Osteocyte (in vitro differentiated cells): ENCODE results near the gene SLC39A8. TPM values are rescaled to one million over a fixed set of nuclear protein-coding genes. Genes with fewer than 3 reads are reported as not detected.

ENCODE experiments used
- DNase-seq: peaks from one replicate; pipeline ENCODE4 v3.0.0; 2021; ENCODE audit warnings: mixed read lengths; ENCODE audit not compliant: unreplicated experiment; ENCODE audit errors: extremely low spot score
- H3K27ac Mint-ChIP-seq: one replicate; pipeline ENCODE4 v1.8.0; 2021; ENCODE audit warnings: mild to moderate bottlenecking, mixed read lengths; ENCODE audit not compliant: unreplicated experiment
- H3K27me3 Mint-ChIP-seq: one replicate; pipeline ENCODE4 v1.8.0; 2021; ENCODE audit warnings: mixed read lengths; ENCODE audit not compliant: unreplicated experiment
- H3K36me3 Mint-ChIP-seq: one replicate; pipeline ENCODE4 v1.8.0; 2021; ENCODE audit warnings: mixed read lengths; ENCODE audit not compliant: unreplicated experiment
- H3K4me1 Mint-ChIP-seq: one replicate; pipeline ENCODE4 v1.8.0; 2021; ENCODE audit warnings: mixed read lengths; ENCODE audit not compliant: unreplicated experiment
- H3K4me3 Mint-ChIP-seq: one replicate; pipeline ENCODE4 v1.8.0; 2021; ENCODE audit warnings: mild to moderate bottlenecking, moderate library complexity, mixed read lengths; ENCODE audit not compliant: unreplicated experiment
- H3K9me3 Mint-ChIP-seq: one replicate; pipeline ENCODE4 v1.8.0; 2021; ENCODE audit warnings: mixed read lengths; ENCODE audit not compliant: unreplicated experiment
- total RNA-seq: library from RNA; stranded (reverse); gene quantifications from 2 replicates; pipeline ENCODE4 v1.2.1, GENCODE V29; 2021
- TF ChIP-seq, protein P1 (sequence below): fragments of 200-600 bp; sonication (generic); IDR thresholded peaks from 2 replicates; pipeline ENCODE4 v1.5.0; 2021; ENCODE audit warnings: antibody characterized with exemption, mild to moderate bottlenecking, moderate library complexity

SLC39A8 gene
- total RNA-seq, 1 donor from 2014 or later = 1.0 TPM

DNA sequence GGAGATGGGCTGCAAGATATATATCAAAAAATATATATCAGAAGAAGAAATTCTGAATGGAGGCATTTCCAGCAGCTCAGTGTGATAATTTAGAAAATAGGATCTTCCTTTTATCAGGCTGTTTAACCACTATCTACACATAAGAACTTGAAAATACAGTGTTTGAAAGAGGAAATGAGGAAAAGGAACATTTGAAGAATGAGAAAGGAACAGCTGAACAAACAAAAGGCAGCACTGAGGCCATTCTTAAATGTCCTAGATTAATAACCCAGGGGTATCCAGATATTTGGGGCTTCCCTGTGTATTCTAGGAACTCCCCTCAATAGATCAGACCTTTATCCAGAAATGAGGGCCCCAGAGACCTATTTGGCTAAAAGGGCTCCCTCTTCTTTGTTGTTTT, 4.1 kb downstream of the SLC39A8 start:
- DNase-seq = no peak
- H3K4me1 Mint-ChIP-seq = peaks cover 24% of the 10 kb centered on the region
- H3K36me3 Mint-ChIP-seq = no peaks in the 10 kb centered on the region

DNA sequence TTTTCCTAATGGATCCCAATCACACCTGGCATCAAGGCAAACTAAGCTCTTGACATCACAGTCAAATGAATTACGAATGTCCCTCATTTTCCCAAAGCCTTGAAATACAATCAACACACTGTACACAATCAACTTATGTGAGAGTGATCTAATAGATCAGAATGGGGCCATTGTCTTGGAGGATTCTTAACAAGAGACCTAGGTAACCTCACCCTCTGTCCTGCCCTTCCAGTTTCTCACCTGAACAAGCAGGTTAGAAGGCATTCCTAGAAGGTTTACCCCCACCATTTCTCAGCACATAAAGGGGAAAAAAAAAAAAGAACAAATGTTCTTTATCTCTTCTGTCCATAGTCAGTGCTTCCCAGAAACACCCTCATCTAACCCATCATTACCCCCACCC, 6.3 kb downstream of the SLC39A8 start:
- H3K36me3 Mint-ChIP-seq = no peaks in the 10 kb centered on the region
- peaks cover 12% of the 10 kb centered on the region for H3K27me3 Mint-ChIP-seq
- H3K27ac Mint-ChIP-seq = no peak overlapping the region
- DNase-seq = no peak
- no peaks in the 10 kb centered on the region for H3K9me3 Mint-ChIP-seq
- H3K4me1 Mint-ChIP-seq = peaks cover 12% of the 10 kb centered on the region
- TF ChIP-seq, protein P1, sequence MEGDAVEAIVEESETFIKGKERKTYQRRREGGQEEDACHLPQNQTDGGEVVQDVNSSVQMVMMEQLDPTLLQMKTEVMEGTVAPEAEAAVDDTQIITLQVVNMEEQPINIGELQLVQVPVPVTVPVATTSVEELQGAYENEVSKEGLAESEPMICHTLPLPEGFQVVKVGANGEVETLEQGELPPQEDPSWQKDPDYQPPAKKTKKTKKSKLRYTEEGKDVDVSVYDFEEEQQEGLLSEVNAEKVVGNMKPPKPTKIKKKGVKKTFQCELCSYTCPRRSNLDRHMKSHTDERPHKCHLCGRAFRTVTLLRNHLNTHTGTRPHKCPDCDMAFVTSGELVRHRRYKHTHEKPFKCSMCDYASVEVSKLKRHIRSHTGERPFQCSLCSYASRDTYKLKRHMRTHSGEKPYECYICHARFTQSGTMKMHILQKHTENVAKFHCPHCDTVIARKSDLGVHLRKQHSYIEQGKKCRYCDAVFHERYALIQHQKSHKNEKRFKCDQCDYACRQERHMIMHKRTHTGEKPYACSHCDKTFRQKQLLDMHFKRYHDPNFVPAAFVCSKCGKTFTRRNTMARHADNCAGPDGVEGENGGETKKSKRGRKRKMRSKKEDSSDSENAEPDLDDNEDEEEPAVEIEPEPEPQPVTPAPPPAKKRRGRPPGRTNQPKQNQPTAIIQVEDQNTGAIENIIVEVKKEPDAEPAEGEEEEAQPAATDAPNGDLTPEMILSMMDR = no peak
- H3K4me3 Mint-ChIP-seq = no peak overlapping the region

More for the DNA sequence above, 4.1 kb downstream of the SLC39A8 start:
- Mint-ChIP-seq H3K4me3 (no peak overlapping the region), H3K9me3 (no peaks in the 10 kb centered on the region), H3K27ac (no peak overlapping the region), H3K27me3 (peaks cover 27% of the 10 kb centered on the region)
- TF ChIP-seq, protein P1 = no peak

DNA sequence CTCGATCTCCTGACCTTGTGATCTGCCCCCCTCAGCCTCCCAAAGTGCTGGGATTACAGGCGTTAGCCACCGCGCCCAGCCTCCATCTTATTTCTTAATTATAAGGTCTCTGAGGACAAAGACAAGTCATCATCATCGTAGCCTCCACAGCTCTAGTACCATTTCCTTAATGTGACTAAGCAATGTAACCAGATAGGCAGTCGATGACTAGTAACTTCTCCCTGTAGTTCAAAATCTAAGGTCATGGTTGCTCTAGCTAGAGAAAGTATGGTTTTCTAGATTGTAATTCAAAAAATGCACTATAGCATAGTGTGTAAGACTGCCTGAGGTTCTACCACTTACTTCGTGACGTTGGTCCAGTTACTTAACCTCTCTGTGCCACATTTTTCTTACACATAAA, 6.9 kb downstream of the SLC39A8 start:
- Mint-ChIP-seq H3K4me1 (peaks cover 8% of the 10 kb centered on the region), H3K27me3 (peaks cover 8% of the 10 kb centered on the region), H3K4me3 (no peak overlapping the region), H3K9me3 (no peaks in the 10 kb centered on the region), H3K27ac (no peak overlapping the region), H3K36me3 (no peaks in the 10 kb centered on the region)
- no peak for DNase-seq
- TF ChIP-seq, protein P1 = no peak

DNA sequence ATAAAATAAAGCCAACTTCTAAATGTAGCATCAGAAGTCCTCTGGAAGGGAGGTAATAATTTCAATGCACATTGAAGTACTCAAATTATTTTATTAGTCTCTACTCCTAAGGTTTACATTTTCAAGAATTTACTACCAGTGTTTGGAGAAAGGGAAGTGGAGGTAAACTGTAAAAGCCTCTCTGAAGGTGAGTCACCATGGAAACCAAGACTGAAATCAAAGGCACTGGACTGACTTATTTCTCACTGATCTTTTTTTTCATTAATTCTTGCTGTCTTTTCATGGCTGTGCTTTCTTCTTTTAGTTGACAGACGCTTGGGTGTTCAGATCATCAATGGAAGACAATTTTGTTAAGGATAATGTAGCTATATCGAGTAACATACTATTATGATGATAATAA, 9.7 kb downstream of the SLC39A8 start:
- H3K9me3 Mint-ChIP-seq = no peaks in the 10 kb centered on the region
- no peak for DNase-seq
- H3K36me3 Mint-ChIP-seq = no peaks in the 10 kb centered on the region
- no peak overlapping the region for H3K4me3 Mint-ChIP-seq
- no peak overlapping the region for H3K27ac Mint-ChIP-seq
- H3K27me3 Mint-ChIP-seq = peaks cover 10% of the 10 kb centered on the region
- peaks cover 1% of the 10 kb centered on the region for H3K4me1 Mint-ChIP-seq
- TF ChIP-seq, protein P1 = no peak

DNA sequence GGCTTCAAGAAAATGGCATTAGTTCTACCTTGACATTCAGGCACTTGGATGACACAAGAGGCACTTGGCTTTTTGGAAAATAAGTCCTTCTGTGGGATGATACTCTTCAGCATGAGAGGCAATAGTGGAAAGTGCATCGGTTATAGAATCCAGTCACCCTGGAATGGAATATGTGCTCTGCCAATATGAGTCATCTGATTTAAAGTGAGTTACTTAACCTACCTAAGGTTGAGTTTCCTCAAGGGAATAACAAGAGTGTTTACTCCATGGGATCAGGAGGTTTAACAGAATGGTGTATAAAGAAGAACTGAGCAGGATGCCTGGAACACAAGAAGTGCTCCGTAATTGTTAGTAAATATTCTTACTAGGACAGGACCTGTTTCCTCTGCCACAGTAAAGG, 10.7 kb downstream of the SLC39A8 start:
- no peak for DNase-seq
- Mint-ChIP-seq H3K9me3 (no peaks in the 10 kb centered on the region), H3K4me3 (no peak overlapping the region), H3K36me3 (no peaks in the 10 kb centered on the region), H3K4me1 (no peaks in the 10 kb centered on the region), H3K27ac (no peak overlapping the region), H3K27me3 (peaks cover 15% of the 10 kb centered on the region)
- TF ChIP-seq, protein P1 = no peak
